Measurements from ENCODE around the gene MAP4.
A peak's percentile ranks its signal among the peaks of the same experiment; 100 is the strongest.
"Not testable (repeated sequence)": the region's sequence is repeated elsewhere in the genome, so short reads cannot be mapped to it uniquely, and the experiment has no call there.

MAP4 gene

GRCh38 chr3:48016301-48016973 lies at the start of gene MAP4:
TSS of gene MAP4 (minus strand) at chr3:48016416. CDS start at chr3:47998860, 17,556 bp downstream.
- Histone ChIP-seq H3K9ac (ENCODE audit: low read depth, low read length) (no peak within 1 kb of the TSS), H3K4me3 (ENCODE audit: low read length) (no peak within 1 kb of the TSS), H3K4me1 (ENCODE audit: insufficient read depth, low read length) (peaks cover 30% of the 10 kb centered on the region), H3K9me3 (ENCODE audit: insufficient read depth, low read depth, low read length) (peaks cover 3% of the 10 kb centered on the region; the same call in 1 of the 2 replicates), H3K36me3 (ENCODE audit: insufficient read depth, low read depth, low read length) (no peaks in the 10 kb centered on the region), H3K27me3 (ENCODE audit: insufficient read depth, low read length) (no peaks in the 10 kb centered on the region), H3K27ac (ENCODE audit: low read length) (no peak within 1 kb of the TSS)

- H3K9me3 ChIP-seq (ENCODE audit: insufficient read depth, low read depth, low read length), result peaks cover 5% of the 10 kb centered on the region; the same call in 1 of the 2 replicates
- H3K4me3 ChIP-seq (ENCODE audit: low read length), result no peak overlapping the region
- no peak overlapping the region for H3K9ac ChIP-seq (ENCODE audit: low read depth, low read length)
- H3K27me3 ChIP-seq (ENCODE audit: insufficient read depth, low read length), result no peaks in the 10 kb centered on the region
- H3K36me3 ChIP-seq (ENCODE audit: insufficient read depth, low read depth, low read length), result 0 out of 2 replicates have a peak, but pooled peaks cover 6% of the 10 kb centered on the region
- H3K4me1 ChIP-seq (ENCODE audit: insufficient read depth, low read length), result no peaks in the 10 kb centered on the region
- H3K27ac ChIP-seq (ENCODE audit: low read length), result no peak overlapping the region
Measured at GRCh38 chr3:48065035-48065434, 48.8 kb upstream of the MAP4 start.

GRCh38 chr3:48064292-48064829 lies 48.1 kb upstream of the MAP4 start:
- H3K4me3 ChIP-seq (ENCODE audit: low read length), result no peak overlapping the region
- no peak overlapping the region for H3K27ac ChIP-seq (ENCODE audit: low read length)
- no peak overlapping the region for H3K9ac ChIP-seq (ENCODE audit: low read depth, low read length)

GRCh38 chr3:48061586-48061985 lies 45.4 kb upstream of the MAP4 start:
- H3K9me3 ChIP-seq (ENCODE audit: insufficient read depth, low read depth, low read length); H3K9ac ChIP-seq (ENCODE audit: low read depth, low read length); H3K27ac ChIP-seq (ENCODE audit: low read length); H3K27me3 ChIP-seq (ENCODE audit: insufficient read depth, low read length); H3K4me1 ChIP-seq (ENCODE audit: insufficient read depth, low read length); H3K4me3 ChIP-seq (ENCODE audit: low read length); H3K36me3 ChIP-seq (ENCODE audit: insufficient read depth, low read depth, low read length): not testable (repeated sequence)

More at GRCh38 chr3:48064292-48064829, 48.1 kb upstream of the MAP4 start:
- Histone ChIP-seq H3K9me3 (ENCODE audit: insufficient read depth, low read depth, low read length) (peaks cover 5% of the 10 kb centered on the region; the same call in 1 of the 2 replicates), H3K27me3 (ENCODE audit: insufficient read depth, low read length) (no peaks in the 10 kb centered on the region), H3K36me3 (ENCODE audit: insufficient read depth, low read depth, low read length) (0 out of 2 replicates have a peak, but pooled peaks cover 6% of the 10 kb centered on the region), H3K4me1 (ENCODE audit: insufficient read depth, low read length) (no peaks in the 10 kb centered on the region)

- Histone ChIP-seq H3K9ac (ENCODE audit: low read depth, low read length) (no peak overlapping the region), H3K36me3 (ENCODE audit: insufficient read depth, low read depth, low read length) (0 out of 2 replicates have a peak, but pooled peaks cover 1% of the 10 kb centered on the region)
Measured at GRCh38 chr3:48058091-48058490, 41.9 kb upstream of the MAP4 start.

GRCh38 chr3:48057521-48057920 lies 41.3 kb upstream of the MAP4 start:
- Histone ChIP-seq H3K9ac (ENCODE audit: low read depth, low read length) (no peak overlapping the region), H3K4me1 (ENCODE audit: insufficient read depth, low read length) (no peaks in the 10 kb centered on the region), H3K9me3 (ENCODE audit: insufficient read depth, low read depth, low read length) (no peaks in the 10 kb centered on the region), H3K27ac (ENCODE audit: low read length) (no peak overlapping the region), H3K4me3 (ENCODE audit: low read length) (no peak overlapping the region), H3K27me3 (ENCODE audit: insufficient read depth, low read length) (no peaks in the 10 kb centered on the region), H3K36me3 (ENCODE audit: insufficient read depth, low read depth, low read length) (no peaks in the 10 kb centered on the region)

More at GRCh38 chr3:48058091-48058490, 41.9 kb upstream of the MAP4 start:
- H3K4me3 ChIP-seq (ENCODE audit: low read length), result no peak overlapping the region
- no peaks in the 10 kb centered on the region for H3K27me3 ChIP-seq (ENCODE audit: insufficient read depth, low read length)
- peaks cover under 1% of the 10 kb centered on the region; the same call in 1 of the 2 replicates for H3K9me3 ChIP-seq (ENCODE audit: insufficient read depth, low read depth, low read length)
- no peak overlapping the region for H3K27ac ChIP-seq (ENCODE audit: low read length)
- no peaks in the 10 kb centered on the region for H3K4me1 ChIP-seq (ENCODE audit: insufficient read depth, low read length)

GRCh38 chr3:48047841-48048464 lies 31.7 kb upstream of the MAP4 start:
- H3K4me3 ChIP-seq (ENCODE audit: low read length), result no peak overlapping the region
- peaks cover 8% of the 10 kb centered on the region for H3K36me3 ChIP-seq (ENCODE audit: insufficient read depth, low read depth, low read length)
- H3K9me3 ChIP-seq (ENCODE audit: insufficient read depth, low read depth, low read length), result no peaks in the 10 kb centered on the region
- no peaks in the 10 kb centered on the region for H3K27me3 ChIP-seq (ENCODE audit: insufficient read depth, low read length)
- peaks cover 2% of the 10 kb centered on the region; the same call in 1 of the 2 replicates for H3K4me1 ChIP-seq (ENCODE audit: insufficient read depth, low read length)
- H3K9ac ChIP-seq (ENCODE audit: low read depth, low read length), result no peak overlapping the region
- no peak overlapping the region for H3K27ac ChIP-seq (ENCODE audit: low read length)

- Histone ChIP-seq H3K27me3 (ENCODE audit: insufficient read depth, low read length) (no peaks in the 10 kb centered on the region), H3K4me3 (ENCODE audit: low read length) (no peak overlapping the region), H3K9me3 (ENCODE audit: insufficient read depth, low read depth, low read length) (no peaks in the 10 kb centered on the region), H3K9ac (ENCODE audit: low read depth, low read length) (no peak overlapping the region), H3K4me1 (ENCODE audit: insufficient read depth, low read length) (peaks cover 10% of the 10 kb centered on the region; the same call in 1 of the 2 replicates), H3K36me3 (ENCODE audit: insufficient read depth, low read depth, low read length) (no peaks in the 10 kb centered on the region), H3K27ac (ENCODE audit: low read length) (no peak overlapping the region)
Measured at GRCh38 chr3:48042071-48042760, 26.0 kb upstream of the MAP4 start.

GRCh38 chr3:48039487-48040190 lies 23.4 kb upstream of the MAP4 start:
- Histone ChIP-seq H3K4me3 (ENCODE audit: low read length) (no peak overlapping the region), H3K27ac (ENCODE audit: low read length) (no peak overlapping the region), H3K4me1 (ENCODE audit: insufficient read depth, low read length) (peaks cover 15% of the 10 kb centered on the region), H3K36me3 (ENCODE audit: insufficient read depth, low read depth, low read length) (no peaks in the 10 kb centered on the region), H3K9ac (ENCODE audit: low read depth, low read length) (peak overlapping the region; percentile 41; the same call in 1 of the 2 replicates), H3K27me3 (ENCODE audit: insufficient read depth, low read length) (no peaks in the 10 kb centered on the region), H3K9me3 (ENCODE audit: insufficient read depth, low read depth, low read length) (no peaks in the 10 kb centered on the region)

- no peaks in the 10 kb centered on the region for H3K27me3 ChIP-seq (ENCODE audit: insufficient read depth, low read length)
- no peak overlapping the region for H3K27ac ChIP-seq (ENCODE audit: low read length)
- peaks cover 19% of the 10 kb centered on the region for H3K4me1 ChIP-seq (ENCODE audit: insufficient read depth, low read length)
- H3K36me3 ChIP-seq (ENCODE audit: insufficient read depth, low read depth, low read length), result no peaks in the 10 kb centered on the region
- no peaks in the 10 kb centered on the region for H3K9me3 ChIP-seq (ENCODE audit: insufficient read depth, low read depth, low read length)
- H3K9ac ChIP-seq (ENCODE audit: low read depth, low read length), result peak overlapping the region; percentile 41; the same call in 1 of the 2 replicates
- H3K4me3 ChIP-seq (ENCODE audit: low read length), result no peak overlapping the region
Measured at GRCh38 chr3:48038971-48039481, 22.8 kb upstream of the MAP4 start.

GRCh38 chr3:48034000-48034516 lies 17.8 kb upstream of the MAP4 start:
- H3K9me3 ChIP-seq (ENCODE audit: insufficient read depth, low read depth, low read length), result no peaks in the 10 kb centered on the region
- H3K36me3 ChIP-seq (ENCODE audit: insufficient read depth, low read depth, low read length), result no peaks in the 10 kb centered on the region
- H3K4me1 ChIP-seq (ENCODE audit: insufficient read depth, low read length), result peaks cover 16% of the 10 kb centered on the region
- peak overlapping the region; percentile 62 for H3K27ac ChIP-seq (ENCODE audit: low read length)
- H3K27me3 ChIP-seq (ENCODE audit: insufficient read depth, low read length), result no peaks in the 10 kb centered on the region
- peak overlapping the region; percentile 47; the same call in 1 of the 2 replicates for H3K9ac ChIP-seq (ENCODE audit: low read depth, low read length)
- no peak overlapping the region for H3K4me3 ChIP-seq (ENCODE audit: low read length)
